HUES64 (cell line): ENCODE results near the gene ZDHHC3.
A peak's percentile ranks its signal among the peaks of the same experiment; 100 is the strongest.

Source experiments
- H3K27ac ChIP-seq: 2 replicates; pipeline ENCODE4 v1.7.0; 2013; ENCODE audit warnings: low read depth, low read length, inconsistent platforms
- H3K27me3 ChIP-seq: 2 replicates; pipeline ENCODE4 v1.6.1; 2013; ENCODE audit warnings: mild to moderate bottlenecking, low read length; ENCODE audit not compliant: insufficient read depth
- H3K36me3 ChIP-seq: 2 replicates; pipeline ENCODE4 v1.6.1; 2013; ENCODE audit warnings: mild to moderate bottlenecking, low read length; ENCODE audit not compliant: insufficient read depth
- H3K4me1 ChIP-seq: 2 replicates; pipeline ENCODE4 v1.6.1; 2013; ENCODE audit warnings: mild to moderate bottlenecking, low read length, moderate library complexity; ENCODE audit not compliant: insufficient read depth
- H3K4me3 ChIP-seq: 2 replicates; pipeline ENCODE4 v1.5.1; 2013; ENCODE audit warnings: mild to moderate bottlenecking, low read length, moderate library complexity
- H3K9ac ChIP-seq: 2 replicates; pipeline ENCODE4 v1.6.1; 2013; ENCODE audit warnings: mild to moderate bottlenecking, low read depth, low read length
- H3K9me3 ChIP-seq: 2 replicates; pipeline ENCODE4 v1.6.1; 2013; ENCODE audit warnings: low read depth, low read length; ENCODE audit not compliant: insufficient read depth
- WGBS: fragments of 150-250, 120-280 bp; methylation state at CpG from one replicate; pipeline ENCODE4 v1.1.7; 2013; ENCODE audit warnings: missing lambda C conversion rate; 5-methylcytosine and 5-hydroxymethylcytosine counted together

The ZDHHC3 gene

DNA sequence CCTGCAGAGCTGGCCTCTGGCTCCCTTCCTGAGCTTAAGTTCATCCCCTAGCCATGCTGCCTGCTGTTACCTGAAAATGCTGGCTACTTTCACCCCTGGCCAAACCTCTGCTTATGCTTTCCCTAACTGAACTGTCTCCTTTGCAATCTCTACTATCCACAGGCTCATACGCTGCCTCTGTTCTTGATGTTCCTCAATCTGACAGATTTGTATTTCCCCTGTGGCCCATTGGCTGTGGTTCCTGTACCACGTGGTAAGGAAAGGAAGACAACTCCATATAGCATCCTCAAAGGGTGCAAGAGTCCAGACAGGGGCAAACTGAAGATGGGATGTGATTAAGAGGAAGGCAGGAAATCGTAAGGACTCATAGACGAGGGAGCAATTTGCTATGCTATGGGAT, 68.4 kb downstream of the ZDHHC3 start:
- no peak overlapping the region for H3K27ac ChIP-seq
- no peak overlapping the region for H3K4me3 ChIP-seq
- H3K4me1 ChIP-seq = no peaks in the 10 kb centered on the region; the same call in 1 of the 2 replicates
- peaks cover 2% of the 10 kb centered on the region; the same call in 1 of the 2 replicates for H3K9me3 ChIP-seq
- H3K36me3 ChIP-seq = no peaks in the 10 kb centered on the region
- H3K9ac ChIP-seq = no peak overlapping the region
- WGBS = 89% methylated on average over 4 of the region's 4 CpGs
- H3K27me3 ChIP-seq = no peaks in the 10 kb centered on the region

DNA sequence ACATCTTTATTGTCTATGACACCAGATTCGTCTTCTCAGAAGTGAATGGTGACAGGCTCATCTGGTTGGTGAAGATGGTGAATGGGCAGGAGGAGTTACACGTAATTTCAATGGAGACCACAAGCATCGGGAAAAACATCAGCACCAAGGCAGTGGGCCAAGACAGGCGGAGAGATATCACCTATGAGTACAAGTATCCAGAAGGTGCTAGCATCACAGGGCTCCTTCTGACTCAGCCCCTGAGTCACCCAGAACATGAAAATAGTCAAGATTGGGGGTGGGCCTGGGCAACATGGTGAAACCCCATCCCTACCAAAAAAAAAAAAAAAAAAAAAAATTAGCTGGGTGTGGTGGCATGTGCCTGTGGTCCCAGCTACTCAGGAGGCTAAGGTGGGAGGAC, 69.0 kb downstream of the ZDHHC3 start:
- H3K27me3 ChIP-seq = no peaks in the 10 kb centered on the region
- H3K36me3 ChIP-seq = no peaks in the 10 kb centered on the region
- H3K4me3 ChIP-seq = no peak overlapping the region
- peaks cover 2% of the 10 kb centered on the region; the same call in 1 of the 2 replicates for H3K9me3 ChIP-seq
- H3K4me1 ChIP-seq = no peaks in the 10 kb centered on the region; the same call in 1 of the 2 replicates
- WGBS = 94% methylated on average over 4 of the region's 4 CpGs
- no peak overlapping the region for H3K27ac ChIP-seq
- H3K9ac ChIP-seq = no peak overlapping the region

DNA sequence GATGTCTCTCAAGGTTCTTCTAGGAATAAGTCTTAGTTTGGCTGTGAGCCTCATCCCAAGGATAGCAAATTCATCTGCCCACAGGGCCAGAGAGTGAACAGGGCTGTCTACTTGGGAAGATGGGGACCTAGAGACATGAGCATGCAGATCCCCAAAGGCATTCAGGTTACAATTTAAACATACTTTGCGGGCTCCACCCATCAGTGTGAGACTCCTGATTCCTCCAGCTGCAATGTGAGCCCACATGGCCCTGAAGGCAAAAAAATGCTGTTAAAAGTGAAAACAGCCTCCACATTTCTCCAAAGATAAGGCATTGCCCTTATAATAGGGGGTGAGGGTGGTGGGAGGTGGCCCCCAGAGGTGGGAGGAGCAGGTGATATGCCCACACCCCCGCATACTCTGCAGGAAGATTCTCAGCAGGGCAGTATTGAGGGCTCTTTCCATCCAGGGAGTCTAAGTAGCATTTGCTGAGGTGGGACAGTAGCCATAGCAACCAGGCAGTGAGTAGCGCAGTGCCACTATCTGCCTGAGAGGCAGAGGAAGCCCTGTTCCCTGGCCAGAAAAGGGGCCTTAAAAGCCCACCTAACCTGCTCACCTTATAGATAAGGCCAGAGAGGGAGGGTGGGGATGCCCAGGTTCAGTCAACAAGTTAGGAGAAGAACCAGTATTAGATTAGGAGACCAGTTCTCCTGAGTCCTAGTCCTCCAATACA, 70.4 kb downstream of the ZDHHC3 start:
- Histone ChIP-seq H3K4me3 (no peak overlapping the region), H3K9me3 (peaks cover 2% of the 10 kb centered on the region; the same call in 1 of the 2 replicates), H3K36me3 (no peaks in the 10 kb centered on the region), H3K4me1 (no peaks in the 10 kb centered on the region; the same call in 1 of the 2 replicates), H3K9ac (no peak overlapping the region), H3K27me3 (no peaks in the 10 kb centered on the region), H3K27ac (no peak overlapping the region)
- WGBS = 67% methylated on average over 3 of the region's 3 CpGs

DNA sequence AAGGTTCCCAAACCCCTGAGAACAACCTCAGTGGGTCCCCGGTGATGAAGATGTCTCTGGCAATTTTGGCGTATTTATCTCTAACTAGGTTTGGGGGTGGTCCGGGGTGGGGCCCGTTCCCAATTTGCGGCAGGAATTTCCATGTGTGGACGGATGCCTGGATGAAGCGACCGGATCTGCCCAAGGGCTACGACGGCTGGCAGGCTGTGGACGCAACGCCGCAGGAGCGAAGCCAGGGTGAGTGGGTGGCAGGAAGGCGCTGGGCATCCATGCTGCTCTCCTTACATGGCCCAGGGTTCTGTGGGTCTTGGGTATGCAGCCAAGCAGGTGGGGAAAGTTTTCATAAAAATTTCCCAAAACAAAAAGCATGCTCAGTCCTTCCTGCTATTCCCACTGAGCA, 72.2 kb downstream of the ZDHHC3 start:
- no peak overlapping the region for H3K9ac ChIP-seq
- H3K27ac ChIP-seq = no peak overlapping the region
- H3K36me3 ChIP-seq = no peaks in the 10 kb centered on the region
- peaks cover 9% of the 10 kb centered on the region; the same call in 1 of the 2 replicates for H3K4me1 ChIP-seq
- 96% methylated on average over 15 of the region's 15 CpGs for WGBS
- peaks cover 2% of the 10 kb centered on the region; the same call in 1 of the 2 replicates for H3K9me3 ChIP-seq
- H3K27me3 ChIP-seq = no peaks in the 10 kb centered on the region
- no peak overlapping the region for H3K4me3 ChIP-seq

DNA sequence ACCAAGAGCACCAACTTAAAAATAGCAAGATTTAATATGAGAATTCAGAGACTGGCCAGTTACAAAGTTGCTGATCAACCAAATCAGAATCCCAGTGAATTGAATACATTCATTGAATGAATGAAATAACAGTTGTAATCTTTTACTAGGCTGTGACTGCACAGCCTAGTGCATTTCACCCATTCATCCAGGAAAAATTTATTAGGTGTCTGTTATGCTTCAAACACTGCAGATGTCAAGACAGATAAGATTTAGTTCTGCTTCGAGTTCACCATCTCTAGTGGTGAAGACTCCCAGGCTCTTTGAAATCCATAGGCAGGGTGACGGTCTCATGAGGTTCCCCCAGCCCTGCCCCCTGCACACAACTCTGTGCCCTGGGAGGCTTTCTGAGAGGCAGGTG, 72.7 kb downstream of the ZDHHC3 start:
- no peaks in the 10 kb centered on the region for H3K27me3 ChIP-seq
- H3K9me3 ChIP-seq = peaks cover 2% of the 10 kb centered on the region; the same call in 1 of the 2 replicates
- no peak overlapping the region for H3K9ac ChIP-seq
- 86% methylated on average over 2 of the region's 2 CpGs for WGBS
- no peak overlapping the region for H3K4me3 ChIP-seq
- no peak overlapping the region for H3K27ac ChIP-seq
- H3K4me1 ChIP-seq = peaks cover 10% of the 10 kb centered on the region; the same call in 1 of the 2 replicates
- no peaks in the 10 kb centered on the region for H3K36me3 ChIP-seq

DNA sequence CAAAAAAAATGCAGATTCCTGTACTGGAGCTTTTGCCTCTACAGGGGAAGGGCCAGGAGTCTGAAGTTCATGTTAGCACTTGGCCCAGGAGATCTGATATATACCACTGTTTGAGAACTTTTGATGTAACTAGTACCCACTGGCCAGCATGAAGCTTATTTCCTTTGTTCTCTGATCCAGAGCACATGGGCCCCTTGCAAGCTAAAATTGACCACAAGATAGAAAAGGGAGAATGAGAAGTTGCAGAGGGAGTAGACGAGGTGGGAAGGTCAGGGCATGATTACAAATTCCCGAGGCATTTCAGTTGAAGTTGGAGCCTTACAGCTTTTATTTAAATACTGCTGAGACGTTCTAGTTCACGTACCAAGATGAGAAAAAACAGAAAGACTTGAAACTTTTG, 73.3 kb downstream of the ZDHHC3 start:
- Histone ChIP-seq H3K9ac (no peak overlapping the region), H3K9me3 (peaks cover 2% of the 10 kb centered on the region; the same call in 1 of the 2 replicates), H3K4me1 (peaks cover 10% of the 10 kb centered on the region; the same call in 1 of the 2 replicates), H3K4me3 (no peak overlapping the region), H3K27me3 (no peaks in the 10 kb centered on the region), H3K36me3 (no peaks in the 10 kb centered on the region), H3K27ac (no peak overlapping the region)
- 92% methylated on average over 4 of the region's 4 CpGs for WGBS

GRCh38 chr3:44899683-44900367, 76.1 kb downstream of the ZDHHC3 start:
- Histone ChIP-seq H3K9ac (no peak overlapping the region), H3K27me3 (no peaks in the 10 kb centered on the region), H3K4me1 (peaks cover 10% of the 10 kb centered on the region; the same call in 1 of the 2 replicates), H3K27ac (no peak overlapping the region), H3K36me3 (no peaks in the 10 kb centered on the region), H3K9me3 (no peaks in the 10 kb centered on the region), H3K4me3 (no peak overlapping the region)
- 84% methylated on average over 13 of the region's 13 CpGs for WGBS

GRCh38 chr3:44896440-44896839, 79.5 kb downstream of the ZDHHC3 start:
- no peaks in the 10 kb centered on the region for H3K27me3 ChIP-seq
- 82% methylated on average over 2 of the region's 2 CpGs for WGBS
- no peaks in the 10 kb centered on the region for H3K9me3 ChIP-seq
- H3K27ac ChIP-seq = no peak overlapping the region
- no peaks in the 10 kb centered on the region for H3K36me3 ChIP-seq
- H3K4me1 ChIP-seq = peaks cover 10% of the 10 kb centered on the region; the same call in 1 of the 2 replicates
- no peak overlapping the region for H3K4me3 ChIP-seq
- H3K9ac ChIP-seq = no peak overlapping the region

- Histone ChIP-seq H3K4me3 (no peak overlapping the region), H3K36me3 (no peaks in the 10 kb centered on the region), H3K27ac (0 out of 2 replicates have a peak overlapping the region, but pooled peaks have one; percentile 15), H3K9me3 (no peaks in the 10 kb centered on the region), H3K27me3 (no peaks in the 10 kb centered on the region), H3K4me1 (peaks cover 8% of the 10 kb centered on the region; the same call in 1 of the 2 replicates), H3K9ac (no peak overlapping the region)
- WGBS = 33% methylated on average over 2 of the region's 5 CpGs
These were observed 81.5 kb downstream of the ZDHHC3 start for GRCh38 chr3:44894485-44894884.

- H3K27ac ChIP-seq = no peak overlapping the region
- WGBS = 93% methylated on average over 2 of the region's 2 CpGs
- H3K9me3 ChIP-seq = no peaks in the 10 kb centered on the region
- H3K36me3 ChIP-seq = no peaks in the 10 kb centered on the region
- H3K4me1 ChIP-seq = no peaks in the 10 kb centered on the region
- H3K9ac ChIP-seq = no peak overlapping the region
- H3K4me3 ChIP-seq = no peak overlapping the region
- no peaks in the 10 kb centered on the region for H3K27me3 ChIP-seq
These were observed 82.9 kb downstream of the ZDHHC3 start for GRCh38 chr3:44893097-44893496.

DNA sequence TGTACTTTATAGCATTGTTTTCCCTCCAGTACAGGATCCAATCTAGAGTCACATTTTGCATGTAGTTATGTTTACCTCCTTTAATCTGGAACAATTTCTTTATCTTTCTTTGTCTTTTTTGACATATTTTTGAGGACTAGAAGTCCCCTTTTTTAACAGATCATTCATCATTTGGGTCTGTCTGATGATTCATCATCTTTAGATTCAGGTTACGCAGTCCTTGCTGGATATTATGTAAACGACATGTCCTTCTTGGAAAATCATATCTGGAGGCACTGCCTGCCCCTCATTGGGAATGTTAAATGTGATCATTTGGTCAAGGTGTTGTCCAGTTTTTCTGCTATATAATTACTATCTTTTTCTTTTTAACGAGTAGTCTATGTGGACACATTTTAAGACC, 83.3 kb downstream of the ZDHHC3 start:
- H3K9me3 ChIP-seq = no peaks in the 10 kb centered on the region
- H3K27me3 ChIP-seq = no peaks in the 10 kb centered on the region
- H3K4me1 ChIP-seq = no peaks in the 10 kb centered on the region
- no peaks in the 10 kb centered on the region for H3K36me3 ChIP-seq
- no peak overlapping the region for H3K9ac ChIP-seq
- H3K4me3 ChIP-seq = no peak overlapping the region
- WGBS = 93% methylated on average over 3 of the region's 3 CpGs
- no peak overlapping the region for H3K27ac ChIP-seq
